ENCODE measurements around the gene FGFRL1.
"Not testable (repeated sequence)": the region's sequence is repeated elsewhere in the genome, so short reads cannot be mapped to it uniquely, and the experiment has no call there.

Gene FGFRL1

DNA sequence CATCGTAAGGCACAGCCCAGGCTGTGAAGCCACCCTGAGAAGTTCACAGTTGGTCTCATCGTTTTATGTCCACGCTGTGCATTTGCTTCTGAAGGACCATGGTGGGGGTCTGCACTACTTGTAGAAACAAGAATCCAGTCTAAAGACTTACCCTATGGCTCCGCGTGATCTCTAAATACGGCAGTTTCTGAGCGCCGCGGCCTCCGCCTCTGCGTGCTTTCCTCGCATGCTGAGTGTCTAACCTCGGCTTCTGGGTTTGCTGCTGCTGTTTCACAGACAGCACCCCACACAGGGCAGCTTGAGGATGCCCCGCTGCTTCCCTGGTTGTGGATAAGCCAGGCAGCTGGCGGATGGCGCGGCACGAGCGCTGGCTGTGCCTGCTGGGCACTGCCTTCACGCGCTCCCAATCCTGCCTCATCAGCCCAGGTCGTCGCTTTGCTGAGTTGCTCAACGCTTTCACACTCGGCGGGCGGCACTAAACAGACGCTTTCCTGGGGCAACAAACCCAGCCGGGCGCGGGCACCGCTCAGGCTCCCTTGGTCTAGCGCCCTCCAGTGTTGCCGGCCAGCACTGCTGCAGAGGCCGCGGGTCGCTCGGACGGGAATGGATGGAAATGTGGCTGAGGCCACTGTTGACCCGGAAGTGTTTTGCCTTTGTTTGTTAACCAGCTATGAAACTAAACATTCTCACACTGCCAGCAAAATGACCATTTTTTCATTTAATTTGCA, 39.2 kb downstream of the FGFRL1 start:
- Histone ChIP-seq H3K27ac (ENCODE audit: low read length) (no peak overlapping the region), H3K9me3 (ENCODE audit: control insufficient read depth in 2 of 2, low read length in 2 of 2) (no peaks in the 10 kb centered on the region), H3K36me3 (ENCODE audit: control insufficient read depth in 2 of 2, insufficient read depth in 2 of 2, low read length in 2 of 2) (no peaks in the 10 kb centered on the region), H3K27me3 (ENCODE audit: control insufficient read depth in 1 of 2, insufficient read depth in 2 of 2, low read length in 2 of 2) (peaks cover 24 to 32% of the 10 kb centered on the region in 2 donors), H3K4me1 (ENCODE audit: control insufficient read depth, insufficient read depth, low read length) (peaks cover 21% of the 10 kb centered on the region), H3K4me3 (ENCODE audit: low read length in 2 of 2) (no peak overlapping the region), H3K9ac (ENCODE audit: low read length in 2 of 2) (no peak overlapping the region)

DNA sequence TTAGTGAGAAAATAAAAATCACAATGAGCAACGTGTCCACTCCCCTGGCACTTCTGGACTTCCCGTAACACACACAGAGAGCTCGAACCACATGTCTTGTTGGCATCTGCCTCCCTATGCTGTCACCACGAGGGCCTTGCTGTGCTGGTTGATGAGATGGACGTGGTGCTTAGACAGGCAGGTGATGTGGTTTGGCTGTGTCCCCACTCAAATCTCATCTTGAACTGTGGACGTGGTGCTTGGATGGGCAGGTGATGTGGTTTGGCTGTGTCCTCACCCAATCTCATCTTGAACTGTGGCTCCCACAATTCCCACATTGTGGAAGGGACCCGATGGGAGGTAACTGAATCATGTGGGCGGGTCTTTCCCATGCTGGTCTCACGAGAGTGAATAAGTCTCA, 40.0 kb downstream of the FGFRL1 start:
- no peaks in the 10 kb centered on the region for H3K9me3 ChIP-seq (ENCODE audit: control insufficient read depth in 2 of 2, low read length in 2 of 2)
- peaks cover 21% of the 10 kb centered on the region for H3K4me1 ChIP-seq (ENCODE audit: control insufficient read depth, insufficient read depth, low read length)
- no peak overlapping the region for H3K4me3 ChIP-seq (ENCODE audit: low read length in 2 of 2)
- no peak overlapping the region for H3K27ac ChIP-seq (ENCODE audit: low read length)
- H3K9ac ChIP-seq (ENCODE audit: low read length in 2 of 2) = no peak overlapping the region
- no peaks in the 10 kb centered on the region for H3K36me3 ChIP-seq (ENCODE audit: control insufficient read depth in 2 of 2, insufficient read depth in 2 of 2, low read length in 2 of 2)
- peaks cover 27 to 38% of the 10 kb centered on the region in 2 donors for H3K27me3 ChIP-seq (ENCODE audit: control insufficient read depth in 1 of 2, insufficient read depth in 2 of 2, low read length in 2 of 2)

DNA sequence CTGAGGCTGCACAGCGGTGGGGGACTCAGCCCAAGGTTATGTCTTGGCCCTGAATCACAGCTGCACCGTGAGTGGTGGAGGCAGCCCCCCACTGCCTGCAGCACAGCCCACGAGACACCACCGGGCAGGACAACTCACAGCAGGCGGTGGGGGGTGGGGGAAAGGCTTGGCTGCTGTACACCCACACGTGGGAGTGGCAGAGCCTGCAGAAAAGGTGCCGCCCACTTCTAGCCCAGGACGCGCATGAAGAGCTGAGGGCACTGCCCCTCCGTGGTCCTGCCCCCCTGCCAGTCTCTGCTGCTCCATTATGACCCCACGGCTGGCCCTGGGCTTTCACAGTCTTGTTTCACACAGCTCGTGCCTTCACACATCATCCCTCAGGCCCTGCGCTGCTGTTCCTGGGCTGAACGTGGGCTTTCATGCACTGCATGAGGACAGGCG, 40.8 kb downstream of the FGFRL1 start:
- no peaks in the 10 kb centered on the region for H3K9me3 ChIP-seq (ENCODE audit: control insufficient read depth in 2 of 2, low read length in 2 of 2)
- H3K27me3 ChIP-seq (ENCODE audit: control insufficient read depth in 1 of 2, insufficient read depth in 2 of 2, low read length in 2 of 2) = peaks cover 35 to 38% of the 10 kb centered on the region in 2 donors
- H3K4me3 ChIP-seq (ENCODE audit: low read length in 2 of 2) = no peak overlapping the region
- H3K36me3 ChIP-seq (ENCODE audit: control insufficient read depth in 2 of 2, insufficient read depth in 2 of 2, low read length in 2 of 2) = no peaks in the 10 kb centered on the region
- H3K9ac ChIP-seq (ENCODE audit: low read length in 2 of 2) = no peak overlapping the region
- peaks cover 15% of the 10 kb centered on the region for H3K4me1 ChIP-seq (ENCODE audit: control insufficient read depth, insufficient read depth, low read length)
- no peak overlapping the region for H3K27ac ChIP-seq (ENCODE audit: low read length)

DNA sequence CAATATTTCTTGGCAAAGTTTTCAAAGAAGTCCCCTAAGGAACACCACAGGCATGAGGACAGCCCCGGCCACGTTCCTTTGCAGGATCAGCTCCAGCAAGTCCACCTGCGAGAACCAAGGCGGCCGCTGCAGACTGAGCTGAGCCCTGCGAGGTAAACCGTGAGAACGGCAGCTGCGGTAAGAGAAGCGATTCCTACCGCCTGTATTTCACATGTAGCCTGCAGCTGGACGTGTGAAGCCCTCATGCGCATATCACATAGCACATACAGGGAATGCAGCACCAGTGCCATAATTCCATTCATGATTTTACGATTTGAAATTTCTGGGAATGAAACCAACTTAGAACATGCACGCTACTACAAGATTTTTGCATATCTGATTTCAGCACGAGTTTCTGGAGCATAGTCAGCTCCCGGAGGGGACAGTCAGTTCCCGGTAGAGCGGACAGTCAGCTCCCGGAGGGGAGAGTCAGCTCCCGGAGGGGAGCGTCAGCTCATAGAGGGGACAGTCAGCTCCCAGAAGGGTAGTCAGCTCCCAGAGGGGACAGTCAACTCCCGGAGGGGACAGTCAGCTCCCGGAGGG, 41.7 kb downstream of the FGFRL1 start:
- Histone ChIP-seq H3K27ac (ENCODE audit: low read length) (no peak overlapping the region), H3K9me3 (ENCODE audit: control insufficient read depth in 2 of 2, low read length in 2 of 2) (no peaks in the 10 kb centered on the region), H3K36me3 (ENCODE audit: control insufficient read depth in 2 of 2, insufficient read depth in 2 of 2, low read length in 2 of 2) (no peaks in the 10 kb centered on the region), H3K4me3 (ENCODE audit: low read length in 2 of 2) (no peak overlapping the region), H3K9ac (ENCODE audit: low read length in 2 of 2) (no peak overlapping the region), H3K27me3 (ENCODE audit: control insufficient read depth in 1 of 2, insufficient read depth in 2 of 2, low read length in 2 of 2) (peaks cover 37 to 40% of the 10 kb centered on the region in 2 donors), H3K4me1 (ENCODE audit: control insufficient read depth, insufficient read depth, low read length) (peaks cover 6% of the 10 kb centered on the region)

DNA sequence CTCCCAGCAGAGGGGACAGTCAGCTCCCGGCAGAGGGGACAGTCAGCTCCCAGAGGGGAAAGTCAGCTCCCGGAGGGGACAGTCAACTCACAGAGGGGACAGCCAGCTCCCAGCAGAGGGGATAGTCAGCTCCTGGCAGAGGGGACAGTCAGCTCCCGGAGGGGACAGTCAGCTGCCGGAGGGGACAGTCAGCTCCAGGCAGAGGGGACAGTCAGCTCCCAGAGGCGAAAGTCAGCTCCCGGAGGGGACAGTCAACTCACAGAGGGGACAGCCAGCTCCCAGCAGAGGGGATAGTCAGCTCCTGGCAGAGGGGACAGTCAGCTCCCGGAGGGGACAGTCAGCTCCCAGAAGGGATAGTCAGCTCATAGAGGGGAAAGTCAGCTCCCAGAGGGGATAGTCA, 42.5 kb downstream of the FGFRL1 start:
- H3K36me3 ChIP-seq (ENCODE audit: control insufficient read depth in 2 of 2, insufficient read depth in 2 of 2, low read length in 2 of 2); H3K4me1 ChIP-seq (ENCODE audit: control insufficient read depth, insufficient read depth, low read length); H3K9ac ChIP-seq (ENCODE audit: low read length in 2 of 2); H3K4me3 ChIP-seq (ENCODE audit: low read length in 2 of 2); H3K9me3 ChIP-seq (ENCODE audit: control insufficient read depth in 2 of 2, low read length in 2 of 2); H3K27ac ChIP-seq (ENCODE audit: low read length): not testable (repeated sequence)
- peaks cover 41 to 46% of the 10 kb centered on the region in 2 donors for H3K27me3 ChIP-seq (ENCODE audit: control insufficient read depth in 1 of 2, insufficient read depth in 2 of 2, low read length in 2 of 2)

DNA sequence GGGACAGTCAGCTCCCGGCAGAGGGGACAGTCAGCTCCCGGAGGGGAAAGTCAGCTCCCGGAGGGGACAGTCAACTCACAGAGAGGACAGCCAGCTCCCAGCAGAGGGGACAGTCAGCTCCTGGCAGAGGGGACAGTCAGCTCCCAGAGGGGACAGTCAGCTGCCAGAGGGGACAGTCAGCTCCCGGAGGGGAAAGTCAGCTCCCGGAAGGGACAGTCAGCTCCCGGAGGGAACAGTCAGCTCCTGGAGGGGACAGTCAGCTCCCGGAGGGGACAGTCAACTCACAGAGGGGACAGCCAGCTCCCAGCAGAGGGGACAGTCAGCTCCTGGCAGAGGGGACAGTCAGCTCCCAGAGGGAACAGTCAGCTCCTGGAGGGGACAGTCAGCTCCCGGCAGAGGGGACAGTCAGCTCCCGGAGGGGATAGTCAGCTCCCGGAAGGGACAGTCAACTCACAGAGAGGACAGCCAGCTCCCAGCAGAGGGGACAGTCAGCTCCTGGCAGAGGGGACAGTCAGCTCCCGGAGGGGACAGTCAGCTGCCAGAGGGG, 43.3 kb downstream of the FGFRL1 start:
- H3K36me3 ChIP-seq (ENCODE audit: control insufficient read depth in 2 of 2, insufficient read depth in 2 of 2, low read length in 2 of 2); H3K9ac ChIP-seq (ENCODE audit: low read length in 2 of 2); H3K9me3 ChIP-seq (ENCODE audit: control insufficient read depth in 2 of 2, low read length in 2 of 2); H3K4me3 ChIP-seq (ENCODE audit: low read length in 2 of 2); H3K27ac ChIP-seq (ENCODE audit: low read length); H3K4me1 ChIP-seq (ENCODE audit: control insufficient read depth, insufficient read depth, low read length): not testable (repeated sequence)
- H3K27me3 ChIP-seq (ENCODE audit: control insufficient read depth in 1 of 2, insufficient read depth in 2 of 2, low read length in 2 of 2) = peaks cover 43 to 45% of the 10 kb centered on the region in 2 donors

DNA sequence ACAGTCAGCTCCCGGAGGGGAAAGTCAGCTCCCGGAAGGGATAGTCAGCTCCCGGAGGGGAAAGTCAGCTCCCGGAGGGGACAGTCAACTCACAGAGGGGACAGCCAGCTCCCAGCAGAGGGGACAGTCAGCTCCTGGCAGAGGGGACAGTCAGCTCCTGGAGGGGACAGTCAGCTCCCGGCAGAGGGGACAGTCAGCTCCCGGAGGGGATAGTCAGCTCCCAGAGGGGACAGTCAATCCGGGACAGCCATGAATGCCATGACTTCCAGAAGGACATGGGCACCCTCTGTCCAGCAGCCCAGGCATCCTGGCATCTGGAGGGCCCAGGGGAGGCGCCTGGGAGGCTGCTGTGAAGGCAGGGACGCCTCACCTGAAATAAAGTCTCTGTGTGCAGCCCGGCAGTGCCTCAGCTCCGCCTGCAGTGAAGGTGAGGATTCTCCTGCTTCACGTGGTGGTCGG, 43.8 kb downstream of the FGFRL1 start:
- H3K36me3 ChIP-seq (ENCODE audit: control insufficient read depth in 2 of 2, insufficient read depth in 2 of 2, low read length in 2 of 2); H3K4me1 ChIP-seq (ENCODE audit: control insufficient read depth, insufficient read depth, low read length); H3K9me3 ChIP-seq (ENCODE audit: control insufficient read depth in 2 of 2, low read length in 2 of 2); H3K27ac ChIP-seq (ENCODE audit: low read length); H3K9ac ChIP-seq (ENCODE audit: low read length in 2 of 2); H3K4me3 ChIP-seq (ENCODE audit: low read length in 2 of 2): not testable (repeated sequence)
- peaks cover 43 to 45% of the 10 kb centered on the region in 2 donors for H3K27me3 ChIP-seq (ENCODE audit: control insufficient read depth in 1 of 2, insufficient read depth in 2 of 2, low read length in 2 of 2)

DNA sequence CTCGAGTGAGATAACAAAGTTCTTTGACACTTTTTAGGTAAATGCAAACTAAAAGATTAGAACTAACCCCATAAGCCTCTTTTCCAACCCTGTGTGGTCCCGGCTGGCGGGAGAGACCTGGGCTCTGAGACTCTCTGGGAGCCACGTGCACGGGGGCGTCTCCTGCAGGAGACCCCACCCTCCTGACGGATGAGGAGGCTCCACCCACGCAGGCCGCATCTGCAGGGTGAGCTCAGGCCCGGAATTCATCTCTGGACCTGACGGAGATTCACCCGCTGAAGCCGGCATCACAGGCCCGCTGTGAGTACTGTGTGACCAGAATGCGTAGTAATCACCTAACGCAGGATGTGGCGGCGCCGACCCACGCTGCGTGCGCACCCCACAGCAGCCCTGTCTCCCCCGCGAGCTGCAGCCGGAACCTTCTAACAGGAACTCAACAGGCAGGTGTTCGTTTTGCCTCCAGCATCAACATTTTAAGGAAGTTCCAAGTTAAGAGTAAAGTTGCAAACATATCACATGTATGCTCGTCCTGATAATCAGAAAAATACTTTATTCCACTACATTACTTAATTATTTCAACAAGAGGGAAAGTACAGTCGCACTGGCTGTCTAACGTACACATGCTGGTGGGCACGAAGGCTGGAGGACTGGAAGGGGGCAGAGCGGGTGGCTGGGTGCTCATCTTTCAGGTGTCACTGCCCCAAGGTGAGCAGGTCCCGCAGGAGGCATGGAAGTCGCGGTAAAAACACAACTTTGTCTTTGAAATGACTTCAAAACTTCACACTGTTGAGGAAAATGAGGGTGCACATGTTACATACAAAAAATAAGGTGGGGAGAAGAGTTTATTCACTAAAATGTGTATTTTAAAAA, 44.5 kb downstream of the FGFRL1 start:
- H3K9ac ChIP-seq (ENCODE audit: low read length in 2 of 2) = no peak overlapping the region
- peaks cover 43 to 47% of the 10 kb centered on the region in 2 donors for H3K27me3 ChIP-seq (ENCODE audit: control insufficient read depth in 1 of 2, insufficient read depth in 2 of 2, low read length in 2 of 2)
- no peak overlapping the region for H3K4me3 ChIP-seq (ENCODE audit: low read length in 2 of 2)
- H3K27ac ChIP-seq (ENCODE audit: low read length) = no peak overlapping the region
- no peaks in the 10 kb centered on the region for H3K9me3 ChIP-seq (ENCODE audit: control insufficient read depth in 2 of 2, low read length in 2 of 2)
- no peaks in the 10 kb centered on the region for H3K36me3 ChIP-seq (ENCODE audit: control insufficient read depth in 2 of 2, insufficient read depth in 2 of 2, low read length in 2 of 2)
- H3K4me1 ChIP-seq (ENCODE audit: control insufficient read depth, insufficient read depth, low read length) = peaks cover 4% of the 10 kb centered on the region

DNA sequence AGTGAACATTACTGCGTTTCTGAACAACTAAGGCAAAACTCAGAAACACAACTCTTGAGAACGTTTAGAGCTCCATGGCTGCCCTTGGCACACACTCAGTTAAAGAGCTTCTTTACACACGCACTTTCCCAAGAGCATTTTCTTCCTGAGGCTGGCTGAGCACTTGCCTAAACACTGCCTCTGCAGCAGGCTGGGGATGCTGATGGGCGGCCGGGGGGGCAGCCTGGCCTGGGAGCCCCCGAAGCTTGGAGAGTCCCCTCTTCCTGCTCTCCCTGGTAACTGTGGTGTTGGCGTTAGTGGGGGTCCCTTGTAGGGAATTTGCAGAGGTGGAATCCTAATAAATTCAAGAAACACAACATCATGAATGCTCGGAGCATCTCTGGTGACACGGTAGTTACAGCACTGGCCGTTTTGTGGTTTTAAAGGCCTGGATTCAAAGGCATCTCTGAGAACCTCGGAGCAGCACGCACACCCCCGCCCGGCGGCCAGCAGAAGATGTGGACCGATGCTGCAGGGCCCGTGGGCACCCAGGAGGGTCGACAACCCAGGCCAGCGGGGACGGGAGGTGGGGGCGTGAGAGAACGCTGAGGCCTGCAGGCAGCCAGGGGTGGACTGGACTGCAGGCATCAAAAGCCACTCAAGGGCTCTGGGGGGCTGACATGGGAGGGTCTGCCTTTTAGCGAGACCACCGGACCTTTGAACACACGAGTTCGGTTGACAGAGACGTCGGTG, 45.4 kb downstream of the FGFRL1 start:
- no peaks in the 10 kb centered on the region for H3K36me3 ChIP-seq (ENCODE audit: control insufficient read depth in 2 of 2, insufficient read depth in 2 of 2, low read length in 2 of 2)
- H3K27me3 ChIP-seq (ENCODE audit: control insufficient read depth in 1 of 2, insufficient read depth in 2 of 2, low read length in 2 of 2) = peaks cover 40 to 46% of the 10 kb centered on the region in 2 donors
- H3K9ac ChIP-seq (ENCODE audit: low read length in 2 of 2) = no peak overlapping the region
- H3K4me3 ChIP-seq (ENCODE audit: low read length in 2 of 2) = no peak overlapping the region
- no peak overlapping the region for H3K27ac ChIP-seq (ENCODE audit: low read length)
- no peaks in the 10 kb centered on the region for H3K9me3 ChIP-seq (ENCODE audit: control insufficient read depth in 2 of 2, low read length in 2 of 2)
- H3K4me1 ChIP-seq (ENCODE audit: control insufficient read depth, insufficient read depth, low read length) = peaks cover 4% of the 10 kb centered on the region

DNA sequence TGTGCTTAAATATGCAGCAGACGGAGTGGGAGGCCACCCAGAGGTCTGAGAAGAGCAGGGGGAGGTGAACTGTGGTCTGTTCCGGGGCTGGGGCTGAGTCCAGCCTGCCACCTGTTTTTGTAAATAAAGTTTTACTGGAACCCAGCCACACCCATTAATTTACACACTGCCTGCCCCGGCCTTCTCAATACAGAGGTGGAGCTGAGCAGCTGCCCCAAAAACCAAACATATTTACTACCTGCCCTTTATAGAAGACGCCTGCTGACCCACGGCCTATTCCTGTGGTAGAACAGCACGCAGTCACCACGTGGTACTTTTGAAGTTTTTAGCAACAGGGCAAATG, 45.9 kb downstream of the FGFRL1 start:
- Histone ChIP-seq H3K27ac (ENCODE audit: low read length) (no peak overlapping the region), H3K36me3 (ENCODE audit: control insufficient read depth in 2 of 2, insufficient read depth in 2 of 2, low read length in 2 of 2) (no peaks in the 10 kb centered on the region), H3K4me1 (ENCODE audit: control insufficient read depth, insufficient read depth, low read length) (peaks cover 4% of the 10 kb centered on the region), H3K9me3 (ENCODE audit: control insufficient read depth in 2 of 2, low read length in 2 of 2) (no peaks in the 10 kb centered on the region), H3K27me3 (ENCODE audit: control insufficient read depth in 1 of 2, insufficient read depth in 2 of 2, low read length in 2 of 2) (peaks cover 35 to 42% of the 10 kb centered on the region in 2 donors), H3K9ac (ENCODE audit: low read length in 2 of 2) (no peak overlapping the region), H3K4me3 (ENCODE audit: low read length in 2 of 2) (no peak overlapping the region)
